H1 (cell line): ENCODE measurements around the gene SGPP2. TPM values are rescaled to one million over a fixed set of nuclear protein-coding genes. Genes with fewer than 3 reads are reported as not detected.

ENCODE experiments used
- CBX8 ChIP-seq: fragments of 300-800, 300-1000 bp; sonication (generic); IDR thresholded peaks from 2 replicates; pipeline ENCODE4 v1.7.1; 2016; ENCODE audit warnings: low read depth, low read length, borderline replicate concordance
- EGR1 ChIP-seq: IDR thresholded peaks from 2 replicates; pipeline ENCODE4 v1.6.1; 2011; ENCODE audit warnings: low read depth, low read length, borderline replicate concordance
- NANOG ChIP-seq: IDR thresholded peaks from 2 replicates; pipeline ENCODE4 v1.6.1; 2011; ENCODE audit warnings: low read length, low read depth, mild to moderate bottlenecking, inconsistent platforms; ENCODE audit not compliant: insufficient read depth, poor library complexity, severe bottlenecking
- RXRA ChIP-seq: IDR thresholded peaks from 2 replicates; pipeline ENCODE4 v1.6.1; 2011; ENCODE audit warnings: low read depth, mild to moderate bottlenecking, low read length, moderate library complexity; ENCODE audit not compliant: insufficient read depth
- polyA plus RNA-seq, 7 experiments: library from polyadenylated mRNA; depleted of rRNA in 3 of 7; stranded (reverse) in 5 of 7; unstranded in 2 of 7; fragments of >200 nt in 5 of 7; fragments of 200-250 nt in 2 of 7; gene quantifications; 1 replicate in 5 of 7; 2 replicates in 1 of 7; 4 replicates in 1 of 7; pipeline versions ENCODE4 v1.2.1 to v1.2.3, GENCODE V29; 2011 to 2013; ENCODE audit warnings: missing spikeins in 2 of 7, mixed read lengths in 2 of 7
- total RNA-seq: library from RNA; stranded (reverse); fragmentation: NEBNext Ultra II Directional; extraction: Animal tissue kit (Norgen Biotek cat#: 25700); gene quantifications from 2 replicates; pipeline ENCODE4 v1.2.1, GENCODE V29; 2021

The SGPP2 gene
- total and polyA plus RNA-seq, 2 of the 8 experiments (the other 6 are each of a cell fraction or from before 2014, with no cell fraction given): 0.29 TPM; not detected in 1

GRCh38 chr2:222492683-222493082 lies 68.3 kb downstream of the SGPP2 start (continued):
- no peak for TF ChIP-seq EGR1
- TF ChIP-seq CBX8: no peak
- TF ChIP-seq NANOG: no peak
- TF ChIP-seq RXRA: no peak
